Breast epithelium (tissue), 4 donors: ENCODE results near the gene STT3B. TPM values are rescaled to one million over a fixed set of nuclear protein-coding genes. Genes with fewer than 3 reads are reported as not detected.

Source experiments
- DNase-seq, 2 donors: peaks; one replicate each; pipeline ENCODE4 v3.0.0-alpha.2; 2019; ENCODE audit warnings: low spot score in 2 of 2
- H3K27ac ChIP-seq, 2 donors: fragments of 200-600 bp; sonication (generic) in 1 of 2; one replicate each; pipeline ENCODE4 v1.5.1; 2016 to 2019; ENCODE audit warnings: mild to moderate bottlenecking in 1 of 2
- H3K27me3 ChIP-seq, 2 donors: fragments of 200-600 bp; sonication (generic) in 1 of 2; one replicate each; pipeline versions ENCODE4 v1.5.1 to v1.6.0; 2017 to 2019; ENCODE audit warnings: control low read depth in 1 of 2, mild to moderate bottlenecking in 1 of 2
- H3K36me3 ChIP-seq: fragments of 200-600 bp; one replicate; pipeline ENCODE4 v1.5.1; 2019
- H3K4me1 ChIP-seq, 2 donors: fragments of 200-600 bp; sonication (generic); one replicate each; pipeline ENCODE4 v1.5.1; 2016 to 2019; ENCODE audit warnings: control low read depth in 1 of 2
- H3K4me3 ChIP-seq, 3 donors: fragments of 200-600 bp; sonication (generic); 1 replicate in 2 of 3; 2 replicates in 1 of 3; pipeline ENCODE4 v1.5.1; 2016 to 2019; ENCODE audit warnings: mild to moderate bottlenecking in 3 of 3, moderate library complexity in 2 of 3
- H3K9me3 ChIP-seq, 2 donors: fragments of 200-600 bp; sonication (generic) in 1 of 2; one replicate each; pipeline ENCODE4 v1.5.1; 2016 to 2019; ENCODE audit warnings: control low read depth in 1 of 2
- POLR2A ChIP-seq: fragments of 450-650 bp; IDR thresholded peaks from one replicate; pipeline ENCODE4 v1.6.1; 2016; ENCODE audit warnings: antibody characterized with exemption, mild to moderate bottlenecking, moderate library complexity
- POLR2AphosphoS5 ChIP-seq, 3 donors: sonication (generic); formaldehyde crosslinking; IDR thresholded peaks; one replicate each; pipeline ENCODE4 v1.6.1; 2017; ENCODE audit warnings: antibody characterized with exemption in 3 of 3
- intact Hi-C: fragments of 100-400 bp; cut with DNase I; formaldehyde crosslinking; loops from one replicate; pipeline ENCODE4 v1.15.1; 2023; ENCODE audit warnings: low total_unique reads
- total RNA-seq, 3 donors: library from RNA; depleted of rRNA; stranded (reverse); fragments of >200 nt; gene quantifications; one replicate each; pipeline ENCODE4 v1.1.0, GENCODE V29; 2016
- TF ChIP-seq, protein P1 (sequence below), 3 donors: fragments of 450-650 bp; IDR thresholded peaks; one replicate each; pipeline ENCODE4 v1.5.1; 2016 to 2017; ENCODE audit warnings: antibody characterized with exemption in 3 of 3, mild to moderate bottlenecking in 3 of 3, moderate library complexity in 3 of 3

The STT3B gene
- total RNA-seq, 3 donors from 2014 or later: 93.5 to 132 (median 109) TPM

DNA sequence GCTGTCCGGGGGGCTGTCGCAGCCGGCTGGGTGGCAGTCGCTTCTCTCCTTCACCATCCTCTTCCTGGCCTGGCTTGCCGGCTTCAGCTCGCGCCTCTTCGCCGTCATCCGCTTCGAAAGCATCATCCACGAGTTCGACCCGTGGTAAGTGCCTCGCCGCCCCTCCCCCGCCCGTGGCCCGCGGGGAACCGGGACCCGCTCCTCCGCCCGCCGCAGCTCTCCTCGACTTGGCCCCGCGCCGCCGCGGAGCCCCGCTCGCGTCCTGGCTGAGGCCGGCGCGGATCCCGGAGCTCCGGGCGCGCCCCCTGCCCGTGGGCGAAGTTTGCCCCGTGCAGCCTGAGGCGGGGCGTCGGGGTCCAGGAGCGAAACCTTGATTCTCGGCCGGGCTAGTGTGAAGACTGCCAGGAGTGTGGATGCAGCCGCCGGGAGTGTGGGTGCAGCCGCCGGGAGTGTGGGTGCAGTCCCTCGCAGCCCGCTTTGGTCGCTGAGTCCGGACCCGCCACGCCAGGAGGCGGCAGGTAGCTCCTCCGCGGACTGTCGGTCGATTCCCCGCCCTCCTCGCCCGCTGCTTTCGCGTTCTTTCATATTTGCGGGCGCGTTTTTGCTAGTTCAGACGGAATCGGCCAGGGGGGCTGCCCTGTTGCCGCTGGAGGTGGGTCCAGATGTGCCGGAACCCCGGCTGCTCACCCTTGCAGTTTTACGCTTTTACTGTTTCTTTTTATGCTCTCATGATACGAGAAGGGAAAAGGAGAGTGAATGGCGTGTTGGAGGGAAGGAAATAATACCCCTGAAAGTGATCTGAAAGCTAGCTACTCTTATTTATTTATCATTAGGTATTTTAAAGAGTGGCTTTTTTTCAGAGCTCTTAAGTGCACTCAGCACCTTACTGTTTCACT is 692 bp downstream of the STT3B start:
- intact Hi-C loops: no loop called here
- Histone ChIP-seq H3K27ac (peak overlapping the region; percentile 98), H3K9me3 (no peaks in the 10 kb centered on the region), H3K36me3 (no peaks in the 10 kb centered on the region), H3K4me1 (no peaks in the 10 kb centered on the region), H3K4me3 (peak overlapping the region; percentile 85 to 95 (median 91)), H3K27me3 (no peaks in the 10 kb centered on the region)
- DNase-seq: peak; percentile 39 to 58
- TF ChIP-seq POLR2A: no peak
- TF ChIP-seq, protein P1, sequence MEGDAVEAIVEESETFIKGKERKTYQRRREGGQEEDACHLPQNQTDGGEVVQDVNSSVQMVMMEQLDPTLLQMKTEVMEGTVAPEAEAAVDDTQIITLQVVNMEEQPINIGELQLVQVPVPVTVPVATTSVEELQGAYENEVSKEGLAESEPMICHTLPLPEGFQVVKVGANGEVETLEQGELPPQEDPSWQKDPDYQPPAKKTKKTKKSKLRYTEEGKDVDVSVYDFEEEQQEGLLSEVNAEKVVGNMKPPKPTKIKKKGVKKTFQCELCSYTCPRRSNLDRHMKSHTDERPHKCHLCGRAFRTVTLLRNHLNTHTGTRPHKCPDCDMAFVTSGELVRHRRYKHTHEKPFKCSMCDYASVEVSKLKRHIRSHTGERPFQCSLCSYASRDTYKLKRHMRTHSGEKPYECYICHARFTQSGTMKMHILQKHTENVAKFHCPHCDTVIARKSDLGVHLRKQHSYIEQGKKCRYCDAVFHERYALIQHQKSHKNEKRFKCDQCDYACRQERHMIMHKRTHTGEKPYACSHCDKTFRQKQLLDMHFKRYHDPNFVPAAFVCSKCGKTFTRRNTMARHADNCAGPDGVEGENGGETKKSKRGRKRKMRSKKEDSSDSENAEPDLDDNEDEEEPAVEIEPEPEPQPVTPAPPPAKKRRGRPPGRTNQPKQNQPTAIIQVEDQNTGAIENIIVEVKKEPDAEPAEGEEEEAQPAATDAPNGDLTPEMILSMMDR (IDR thresholded peaks at IDR 0.05): no peak
- no peak for TF ChIP-seq POLR2AphosphoS5 (IDR thresholded peaks at IDR 0.05)

DNA sequence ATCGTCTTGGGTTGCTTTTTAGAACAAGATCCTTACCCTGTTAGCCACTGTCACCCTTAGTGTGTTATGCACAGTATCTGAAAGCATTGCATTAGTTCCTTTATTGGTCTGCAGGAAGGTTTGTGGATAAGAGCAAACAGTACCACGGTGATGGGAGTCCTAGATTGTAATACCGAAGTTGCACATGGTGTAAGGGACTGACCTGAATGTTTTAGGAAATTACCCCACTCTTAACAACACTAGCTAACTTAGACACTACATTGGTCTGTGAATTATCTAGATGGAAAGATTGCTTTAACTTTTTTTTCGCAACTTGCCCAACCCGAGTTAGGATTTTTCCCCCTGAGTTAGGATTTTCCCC is 1.3 kb downstream of the STT3B start:
- Histone ChIP-seq H3K4me1 (no peaks in the 10 kb centered on the region), H3K4me3 (peak overlapping the region; percentile 85 to 95 (median 91)), H3K36me3 (no peaks in the 10 kb centered on the region), H3K27me3 (no peaks in the 10 kb centered on the region), H3K27ac (peak overlapping the region in 1 of 2 donors; percentile 98), H3K9me3 (no peaks in the 10 kb centered on the region)
- intact Hi-C loops: no loop called here
- no peak for DNase-seq
- TF ChIP-seq POLR2AphosphoS5 (IDR thresholded peaks at IDR 0.05) (no peak), POLR2A (no peak)
- TF ChIP-seq, protein P1 (IDR thresholded peaks at IDR 0.05): no peak

DNA sequence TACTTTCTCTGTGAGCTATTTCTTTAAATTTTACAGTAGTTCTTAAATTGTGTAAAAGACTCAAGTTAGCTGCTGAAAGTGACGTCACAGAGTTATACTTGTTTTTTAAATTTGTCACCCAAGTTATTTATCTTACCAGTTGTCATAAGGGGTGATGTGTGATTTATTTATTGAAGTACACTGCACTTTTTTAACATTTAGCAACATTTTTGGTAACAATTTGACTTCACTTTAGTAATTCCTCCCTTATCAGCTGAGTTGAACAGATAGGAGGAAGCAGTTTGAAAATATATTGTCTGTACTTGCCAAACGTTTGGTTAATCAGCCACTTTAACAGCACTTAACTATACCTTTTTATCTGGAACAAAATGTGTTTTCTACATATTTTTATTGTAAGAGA is 3.8 kb downstream of the STT3B start:
- Histone ChIP-seq H3K9me3 (no peaks in the 10 kb centered on the region), H3K4me1 (no peaks in the 10 kb centered on the region), H3K4me3 (no peak overlapping the region), H3K36me3 (no peaks in the 10 kb centered on the region), H3K27ac (no peak overlapping the region), H3K27me3 (no peaks in the 10 kb centered on the region)
- TF ChIP-seq POLR2AphosphoS5 (IDR thresholded peaks at IDR 0.05) (no peak), POLR2A (no peak)
- TF ChIP-seq, protein P1 (IDR thresholded peaks at IDR 0.05): no peak
- intact Hi-C loops: no loop called here
- DNase-seq: no peak

DNA sequence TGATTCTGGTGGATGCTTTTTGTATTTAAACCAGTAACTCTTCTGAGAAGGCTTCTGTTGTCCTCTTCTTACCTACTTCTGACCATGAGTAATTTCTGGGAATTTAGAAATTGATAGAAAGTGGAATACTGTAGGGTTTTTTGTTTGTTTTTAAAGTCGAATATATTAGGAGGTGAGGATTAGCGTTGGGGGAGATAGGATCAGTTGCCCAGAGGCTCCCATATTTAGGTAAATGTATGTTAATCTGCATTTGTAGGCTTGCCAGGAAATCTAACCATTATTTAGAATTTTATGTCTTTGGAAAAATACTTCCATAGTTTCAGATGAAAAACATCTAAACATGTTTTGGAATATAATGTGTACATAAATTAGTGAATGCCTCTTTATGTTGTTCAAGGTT is 6.1 kb downstream of the STT3B start:
- Histone ChIP-seq H3K27me3 (no peaks in the 10 kb centered on the region), H3K4me1 (no peaks in the 10 kb centered on the region), H3K4me3 (no peak overlapping the region), H3K9me3 (no peaks in the 10 kb centered on the region), H3K27ac (no peak overlapping the region), H3K36me3 (no peaks in the 10 kb centered on the region)
- intact Hi-C loops: no loop called here
- TF ChIP-seq POLR2AphosphoS5 (IDR thresholded peaks at IDR 0.05) (no peak), POLR2A (no peak)
- TF ChIP-seq, protein P1 (IDR thresholded peaks at IDR 0.05): no peak
- no peak for DNase-seq

DNA sequence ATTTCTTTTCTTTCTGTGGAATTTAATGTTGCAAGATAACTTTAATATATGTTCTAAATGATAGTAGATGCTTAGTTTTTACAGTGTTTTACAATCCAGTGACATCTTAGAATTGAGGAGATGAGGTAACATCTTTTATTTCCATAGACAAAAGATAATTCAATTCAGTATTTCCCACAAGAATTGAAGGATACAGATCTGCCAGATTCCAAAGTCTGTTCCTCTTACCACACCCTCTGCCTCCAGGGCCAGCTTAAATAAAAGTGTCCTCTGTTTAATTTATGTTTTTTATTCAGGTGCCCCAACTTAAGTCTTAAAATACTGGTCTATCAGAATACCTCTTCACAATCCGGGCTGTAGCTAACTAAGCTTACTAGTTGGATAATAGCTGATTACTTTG is 6.5 kb downstream of the STT3B start:
- H3K36me3 ChIP-seq: no peaks in the 10 kb centered on the region
- no peaks in the 10 kb centered on the region for H3K4me1 ChIP-seq
- intact Hi-C loops: no loop called here
- H3K4me3 ChIP-seq: no peak overlapping the region
- DNase-seq: no peak
- H3K27me3 ChIP-seq: no peaks in the 10 kb centered on the region
- TF ChIP-seq POLR2A (no peak), POLR2AphosphoS5 (IDR thresholded peaks at IDR 0.05) (no peak)
- TF ChIP-seq, protein P1 (IDR thresholded peaks at IDR 0.05): no peak
- H3K27ac ChIP-seq: peak overlapping the region in 1 of 2 donors; percentile 13
- no peaks in the 10 kb centered on the region for H3K9me3 ChIP-seq
